Naive thymus-derived CD4-positive, alpha-beta T cell (primary cell): ENCODE results near the gene RBBP5. TPM values are rescaled to one million over a fixed set of nuclear protein-coding genes. Genes with fewer than 3 reads are reported as not detected.
A peak's percentile ranks its signal among the peaks of the same experiment; 100 is the strongest.

Experiments
- ATAC-seq: fragments of 150-1000 bp; cut with Tn5 transposase; 2 replicates; pipeline ENCODE4 v1.10.0; 2021; ENCODE audit warnings: mild to moderate bottlenecking, moderate library complexity
- CTCF ChIA-PET: fragments of 350-600 bp; sonication (Branson Sonifier 250); formaldehyde crosslinking; loops from one replicate; lab custom pipeline; 2021; ENCODE audit warnings: antibody characterized with exemption; lab: Charles Lee
- POLR2A ChIA-PET: fragments of 350-600 bp; sonication (Branson Sonifier 250); formaldehyde crosslinking; loops from one replicate; lab custom pipeline; 2021; ENCODE audit warnings: antibody characterized with exemption, inconsistent platforms; lab: Charles Lee
- DNase-seq, 9 donors: peaks; one replicate each; pipeline versions ENCODE4 v3.0.0 to v3.0.0-alpha.2; 2020 to 2022; ENCODE audit warnings: mixed read lengths in 1 of 9
- H3K27ac ChIP-seq: one replicate; pipeline ENCODE4 v1.7.0; 2013; ENCODE audit warnings: mild to moderate bottlenecking, low read depth, low read length, moderate library complexity
- H3K27me3 ChIP-seq, 2 donors: one replicate each; pipeline ENCODE4 v1.7.0; 2013; ENCODE audit warnings: low read length in 2 of 2, mild to moderate bottlenecking in 2 of 2, moderate library complexity in 2 of 2; ENCODE audit not compliant: control insufficient read depth in 2 of 2, insufficient read depth in 2 of 2
- H3K36me3 ChIP-seq, 3 experiments: 1 replicate in 2 of 3; 2 replicates in 1 of 3; pipeline ENCODE4 v1.7.0; 2013; ENCODE audit warnings: low read length in 3 of 3, mild to moderate bottlenecking in 3 of 3, moderate library complexity in 1 of 3; ENCODE audit not compliant: insufficient read depth in 3 of 3, control insufficient read depth in 2 of 3
- H3K4me1 ChIP-seq, 2 donors: one replicate each; pipeline ENCODE4 v1.7.0; 2013; ENCODE audit warnings: low read length in 2 of 2, mild to moderate bottlenecking in 2 of 2, moderate library complexity in 1 of 2; ENCODE audit not compliant: control insufficient read depth in 2 of 2, insufficient read depth in 2 of 2
- H3K4me3 ChIP-seq: 2 replicates; pipeline ENCODE4 v1.7.0; 2013; ENCODE audit warnings: mild to moderate bottlenecking, low read length
- H3K9me3 ChIP-seq, 3 experiments: 1 replicate in 2 of 3; 2 replicates in 1 of 3; pipeline ENCODE4 v1.7.0; 2013; ENCODE audit warnings: low read length in 3 of 3; ENCODE audit not compliant: control insufficient read depth in 2 of 3
- H3K27ac Mint-ChIP-seq, 9 donors: one replicate each; pipeline ENCODE4 v1.8.0; 2020 to 2022; ENCODE audit warnings: mixed read lengths in 9 of 9, mild to moderate bottlenecking in 8 of 9, moderate library complexity in 5 of 9, inconsistent platforms in 2 of 9
- H3K27me3 Mint-ChIP-seq, 5 donors: one replicate each; pipeline ENCODE4 v1.8.0; 2021 to 2022; ENCODE audit warnings: mixed read lengths in 5 of 5, mild to moderate bottlenecking in 1 of 5
- H3K36me3 Mint-ChIP-seq, 5 donors: one replicate each; pipeline ENCODE4 v1.8.0; 2020 to 2022; ENCODE audit warnings: mixed read lengths in 5 of 5, mild to moderate bottlenecking in 3 of 5, inconsistent platforms in 1 of 5
- H3K4me1 Mint-ChIP-seq, 7 donors: one replicate each; pipeline ENCODE4 v1.8.0; 2020 to 2022; ENCODE audit warnings: mixed read lengths in 7 of 7, mild to moderate bottlenecking in 3 of 7, inconsistent platforms in 1 of 7
- H3K4me3 Mint-ChIP-seq, 10 donors: one replicate each; pipeline ENCODE4 v1.8.0; 2020 to 2022; ENCODE audit warnings: mild to moderate bottlenecking in 10 of 10, mixed read lengths in 10 of 10, moderate library complexity in 6 of 10, inconsistent platforms in 2 of 10
- H3K9me3 Mint-ChIP-seq, 11 donors: one replicate each; pipeline ENCODE4 v1.8.0; 2020 to 2022; ENCODE audit warnings: mixed read lengths in 11 of 11, mild to moderate bottlenecking in 4 of 11, inconsistent platforms in 1 of 11, moderate library complexity in 1 of 11
- intact Hi-C, 2 donors: fragments of 100-400 bp; cut with micrococcal nuclease; formaldehyde crosslinking; loops; one replicate each; pipeline ENCODE4 v1.15.1; 2023
- polyA plus RNA-seq, 2 donors: library from polyadenylated mRNA; unstranded; fragments of 300-500 nt; fragmentation: Illumina TruSeq; gene quantifications; one replicate each; pipeline ENCODE4 v1.2.3, GENCODE V29; 2021
- total RNA-seq, 6 experiments: library from RNA in 5 of 6; stranded (reverse) in 5 of 6; gene quantifications; 1 replicate in 5 of 6; 2 replicates in 1 of 6; pipeline ENCODE4 v1.2.3 and lab custom pipeline; 2021 to 2026

The RBBP5 gene
- total and polyA plus RNA-seq, 7 experiments from 2014 or later, result 11.0 to 31.5 (median 21.1) TPM

DNA sequence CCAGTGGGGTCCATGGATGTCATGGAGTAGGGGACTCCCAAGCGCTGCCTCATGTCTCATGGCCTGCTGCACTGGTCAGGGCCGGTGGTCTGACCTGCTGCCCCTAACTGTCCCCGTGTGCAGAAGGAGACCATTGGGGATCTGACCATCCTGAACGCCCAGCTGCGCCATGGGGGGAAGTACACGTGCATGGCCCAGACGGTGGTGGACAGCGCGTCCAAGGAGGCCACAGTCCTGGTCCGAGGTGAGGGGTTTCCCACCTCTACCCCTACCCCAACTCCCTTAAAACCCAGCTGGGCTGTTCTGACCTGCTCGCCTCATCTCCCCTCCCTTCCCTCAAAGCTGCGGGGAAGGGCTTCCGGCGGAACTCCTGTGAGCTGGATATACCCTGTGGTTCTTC lies 56.1 kb downstream of the RBBP5 start:
- H3K9me3 Mint-ChIP-seq, result no peaks in the 10 kb centered on the region
- Histone ChIP-seq H3K27ac (no peak overlapping the region), H3K27me3 (no peaks in the 10 kb centered on the region), H3K4me1 (no peaks in the 10 kb centered on the region), H3K4me3 (no peak overlapping the region), H3K36me3 (no peaks in the 10 kb centered on the region), H3K9me3 (no peaks in the 10 kb centered on the region)
- H3K27me3 Mint-ChIP-seq, result no peaks in the 10 kb centered on the region
- H3K4me1 Mint-ChIP-seq, result peaks cover 0 to 4% (median 0%) of the 10 kb centered on the region in 7 donors
- DNase-seq (no peak), ATAC-seq (no peak)
- no peak overlapping the region for H3K4me3 Mint-ChIP-seq
- no peak overlapping the region for H3K27ac Mint-ChIP-seq
- ChIA-PET POLR2A (no interaction called here), CTCF (no interaction called here)
- H3K36me3 Mint-ChIP-seq, result no peaks in the 10 kb centered on the region
- intact Hi-C loops, result no loop called here

DNA sequence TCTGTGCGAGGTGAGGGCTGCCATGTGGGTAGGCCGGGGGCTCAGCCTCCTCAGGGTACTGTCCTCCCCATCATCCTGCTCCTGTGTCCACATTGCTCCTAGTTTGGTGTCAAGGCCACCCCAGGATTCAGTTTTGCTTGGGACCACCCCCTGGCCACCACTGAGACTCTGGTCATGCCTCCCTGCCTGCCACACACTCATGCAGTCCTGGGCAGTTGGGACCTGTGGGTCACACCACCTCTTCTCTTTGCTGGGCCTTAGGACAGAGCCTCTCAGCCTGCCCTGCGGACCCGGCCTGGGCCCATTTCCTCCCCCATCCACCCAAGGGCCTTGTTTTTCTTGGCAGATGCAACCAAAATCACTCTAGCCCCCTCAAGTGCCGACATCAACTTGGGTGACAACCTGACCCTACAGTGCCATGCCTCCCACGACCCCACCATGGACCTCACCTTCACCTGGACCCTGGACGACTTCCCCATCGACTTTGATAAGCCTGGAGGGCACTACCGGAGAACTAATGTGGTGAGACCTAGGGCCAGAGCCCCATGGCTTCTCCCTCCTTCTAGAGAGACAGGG lies 56.9 kb downstream of the RBBP5 start:
- Mint-ChIP-seq H3K27ac (no peak overlapping the region), H3K4me1 (peaks cover 0 to 4% (median 0%) of the 10 kb centered on the region in 7 donors), H3K27me3 (no peaks in the 10 kb centered on the region), H3K9me3 (no peaks in the 10 kb centered on the region), H3K4me3 (no peak overlapping the region), H3K36me3 (no peaks in the 10 kb centered on the region)
- no peaks in the 10 kb centered on the region for H3K27me3 ChIP-seq
- H3K9me3 ChIP-seq, result no peaks in the 10 kb centered on the region
- CTCF ChIA-PET, result no interaction called here
- H3K4me3 ChIP-seq, result no peak overlapping the region
- ATAC-seq (no peak), DNase-seq (no peak)
- POLR2A ChIA-PET, result no interaction called here
- H3K27ac ChIP-seq, result no peak overlapping the region
- no peaks in the 10 kb centered on the region for H3K36me3 ChIP-seq
- no peaks in the 10 kb centered on the region for H3K4me1 ChIP-seq
- intact Hi-C loops, result no loop called here

DNA sequence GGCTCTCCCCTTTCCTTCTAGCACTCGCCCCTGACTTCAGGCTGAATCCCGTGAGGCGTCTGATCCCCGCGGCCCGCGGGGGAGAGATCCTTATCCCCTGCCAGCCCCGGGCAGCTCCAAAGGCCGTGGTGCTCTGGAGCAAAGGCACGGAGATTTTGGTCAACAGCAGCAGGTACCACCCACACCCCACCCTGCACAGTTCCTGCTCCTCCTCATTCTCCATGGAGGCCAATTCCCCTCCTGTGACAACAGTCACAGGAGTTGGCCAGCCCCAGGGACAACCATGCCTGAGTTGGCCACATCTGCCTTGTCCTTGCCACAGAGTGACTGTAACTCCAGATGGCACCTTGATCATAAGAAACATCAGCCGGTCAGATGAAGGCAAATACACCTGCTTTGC lies 57.5 kb downstream of the RBBP5 start:
- H3K4me3 Mint-ChIP-seq, result no peak overlapping the region
- no peaks in the 10 kb centered on the region for H3K27me3 Mint-ChIP-seq
- H3K4me1 Mint-ChIP-seq, result peaks cover 0 to 4% (median 0%) of the 10 kb centered on the region in 7 donors
- H3K36me3 ChIP-seq, result no peaks in the 10 kb centered on the region
- no peaks in the 10 kb centered on the region for H3K4me1 ChIP-seq
- H3K36me3 Mint-ChIP-seq, result no peaks in the 10 kb centered on the region
- H3K9me3 ChIP-seq, result no peaks in the 10 kb centered on the region
- POLR2A ChIA-PET, result no interaction called here
- CTCF ChIA-PET, result interaction anchor here (0.6 to 3.3 kb wide), 2 partner anchors 88 to 939 kb away, joined by 3 to 18 read pairs; no protein-coding TSS in a partner anchor
- intact Hi-C loops, result no loop called here
- H3K27ac ChIP-seq, result no peak overlapping the region
- DNase-seq (no peak), ATAC-seq (no peak)
- no peak overlapping the region for H3K27ac Mint-ChIP-seq
- no peak overlapping the region for H3K4me3 ChIP-seq
- H3K27me3 ChIP-seq, result no peaks in the 10 kb centered on the region
- H3K9me3 Mint-ChIP-seq, result no peaks in the 10 kb centered on the region

DNA sequence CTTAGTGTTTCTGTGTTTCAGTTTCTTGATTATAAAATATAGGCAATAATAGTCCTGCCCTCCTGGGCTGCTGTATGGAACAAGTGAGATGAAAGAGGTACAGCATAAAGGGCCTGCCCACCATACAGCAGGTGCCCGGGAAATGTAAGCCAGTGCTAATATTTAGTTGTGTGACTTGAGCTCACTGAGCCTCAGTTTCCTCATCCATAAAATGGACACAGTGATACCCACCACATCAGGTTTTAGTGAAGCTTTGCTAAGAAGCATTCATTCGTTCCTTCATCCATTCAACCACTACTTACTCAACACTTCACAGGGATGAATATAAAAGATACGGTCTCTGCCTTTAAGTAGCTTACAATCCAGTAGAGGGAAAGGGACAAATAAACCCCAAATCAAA lies 58.9 kb downstream of the RBBP5 start:
- ChIA-PET POLR2A (no interaction called here), CTCF (interaction anchor here (0.6 to 3.3 kb wide), 7 partner anchors 16 to 256 kb away, joined by 3 to 18 read pairs (median 5); no protein-coding TSS in a partner anchor)
- H3K27me3 Mint-ChIP-seq, result no peaks in the 10 kb centered on the region
- H3K9me3 Mint-ChIP-seq, result no peaks in the 10 kb centered on the region
- intact Hi-C loops, result no loop called here
- no peaks in the 10 kb centered on the region for H3K36me3 ChIP-seq
- no peaks in the 10 kb centered on the region for H3K27me3 ChIP-seq
- H3K4me1 ChIP-seq, result no peaks in the 10 kb centered on the region
- H3K9me3 ChIP-seq, result no peaks in the 10 kb centered on the region
- H3K27ac ChIP-seq, result no peak overlapping the region
- peaks cover 0 to 4% (median 0%) of the 10 kb centered on the region in 7 donors for H3K4me1 Mint-ChIP-seq
- H3K4me3 ChIP-seq, result no peak overlapping the region
- no peak overlapping the region for H3K4me3 Mint-ChIP-seq
- H3K36me3 Mint-ChIP-seq, result no peaks in the 10 kb centered on the region
- H3K27ac Mint-ChIP-seq, result no peak overlapping the region
- no peak for ATAC-seq
- DNase-seq, result no peak

DNA sequence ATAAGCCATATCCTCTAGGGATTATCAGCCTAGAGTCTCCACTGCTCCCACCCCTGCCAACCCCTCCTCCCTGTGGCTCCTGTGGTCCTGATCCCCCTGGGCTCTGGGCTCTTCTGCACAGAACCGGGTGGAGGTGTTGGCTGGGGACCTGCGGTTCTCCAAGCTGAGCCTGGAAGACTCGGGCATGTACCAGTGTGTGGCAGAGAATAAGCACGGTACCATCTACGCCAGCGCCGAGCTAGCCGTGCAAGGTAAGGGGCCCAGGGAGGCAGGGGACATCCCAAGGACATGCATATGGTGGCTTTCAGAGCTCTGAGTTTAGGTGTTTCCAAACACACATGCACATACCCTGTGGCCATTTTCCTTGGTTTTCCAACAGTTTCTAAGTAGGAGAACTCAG lies 59.5 kb downstream of the RBBP5 start:
- POLR2A ChIA-PET, result no interaction called here
- no peak overlapping the region for H3K27ac Mint-ChIP-seq
- DNase-seq (no peak), ATAC-seq (no peak)
- H3K36me3 Mint-ChIP-seq, result no peaks in the 10 kb centered on the region
- H3K4me1 Mint-ChIP-seq, result peaks cover 0 to 4% (median 0%) of the 10 kb centered on the region in 7 donors
- H3K9me3 Mint-ChIP-seq, result no peaks in the 10 kb centered on the region
- Histone ChIP-seq H3K4me3 (no peak overlapping the region), H3K4me1 (no peaks in the 10 kb centered on the region), H3K27ac (no peak overlapping the region), H3K27me3 (no peaks in the 10 kb centered on the region), H3K9me3 (no peaks in the 10 kb centered on the region), H3K36me3 (no peaks in the 10 kb centered on the region)
- intact Hi-C loops, result no loop called here
- no peak overlapping the region for H3K4me3 Mint-ChIP-seq
- CTCF ChIA-PET, result interaction anchor here (0.6 to 3.3 kb wide), 6 partner anchors 23 to 92 kb away, joined by 3 to 18 read pairs (median 6); no protein-coding TSS in a partner anchor
- no peaks in the 10 kb centered on the region for H3K27me3 Mint-ChIP-seq

DNA sequence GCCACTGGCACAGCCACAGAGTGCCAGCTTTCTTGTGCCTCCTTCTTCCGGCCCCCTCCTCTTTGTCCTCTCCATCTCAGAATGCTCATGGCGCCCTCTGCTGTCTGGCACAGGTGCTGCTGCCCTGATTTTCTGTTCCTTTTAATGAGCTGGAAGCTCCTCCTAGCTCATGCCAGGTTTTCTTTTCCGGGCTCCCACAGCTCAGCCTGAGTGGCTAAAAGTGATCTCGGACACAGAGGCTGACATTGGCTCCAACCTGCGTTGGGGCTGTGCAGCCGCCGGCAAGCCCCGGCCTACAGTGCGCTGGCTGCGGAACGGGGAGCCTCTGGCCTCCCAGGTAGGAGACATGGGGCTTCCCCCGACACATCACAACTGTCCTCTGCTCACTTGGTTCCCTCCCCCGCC lies 60.1 kb downstream of the RBBP5 start:
- POLR2A ChIA-PET, result no interaction called here
- CTCF ChIA-PET, result interaction anchor here (0.6 to 3.3 kb wide), 8 partner anchors 23 to 86 kb away, joined by 3 to 18 read pairs (median 4); no protein-coding TSS in a partner anchor
- no peaks in the 10 kb centered on the region for H3K27me3 Mint-ChIP-seq

DNA sequence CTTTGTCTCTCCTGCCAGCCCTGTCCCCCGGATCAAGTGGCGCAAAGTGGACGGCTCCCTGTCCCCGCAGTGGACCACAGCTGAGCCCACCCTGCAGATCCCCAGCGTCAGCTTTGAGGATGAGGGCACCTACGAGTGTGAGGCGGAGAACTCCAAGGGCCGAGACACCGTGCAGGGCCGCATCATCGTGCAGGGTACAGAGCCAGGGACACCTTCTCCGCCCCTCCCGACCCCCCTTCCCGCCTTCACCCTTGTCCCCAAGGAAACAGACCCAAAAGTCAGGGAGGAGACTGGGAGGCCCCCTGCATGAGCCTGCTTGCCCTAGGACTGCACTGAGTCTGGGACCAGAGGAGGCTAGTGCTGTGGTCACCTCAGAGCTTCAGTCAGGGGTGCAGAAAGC lies 60.6 kb downstream of the RBBP5 start:
- Mint-ChIP-seq H3K4me3 (no peak overlapping the region), H3K4me1 (peaks cover 0 to 4% (median 0%) of the 10 kb centered on the region in 7 donors), H3K9me3 (no peaks in the 10 kb centered on the region), H3K36me3 (no peaks in the 10 kb centered on the region), H3K27ac (no peak overlapping the region), H3K27me3 (no peaks in the 10 kb centered on the region)
- no peak overlapping the region for H3K4me3 ChIP-seq
- no peak overlapping the region for H3K27ac ChIP-seq
- H3K27me3 ChIP-seq, result no peaks in the 10 kb centered on the region
- CTCF ChIA-PET, result interaction anchor here (1.0 to 3.3 kb wide), 6 partner anchors 22 to 85 kb away, joined by 3 to 18 read pairs (median 5); no protein-coding TSS in a partner anchor
- H3K9me3 ChIP-seq, result no peaks in the 10 kb centered on the region
- ATAC-seq, result no peak
- H3K4me1 ChIP-seq, result no peaks in the 10 kb centered on the region
- no peak for DNase-seq
- intact Hi-C loops, result loop anchor here (1.0 kb wide), 3 partner anchors 72 to 195 kb away; no protein-coding TSS in a partner anchor
- POLR2A ChIA-PET, result no interaction called here
- no peaks in the 10 kb centered on the region for H3K36me3 ChIP-seq

More for the DNA sequence above, 60.1 kb downstream of the RBBP5 start:
- intact Hi-C loops, result loop anchor here (1.0 kb wide), 3 partner anchors 72 to 195 kb away; no protein-coding TSS in a partner anchor
- Histone ChIP-seq H3K27ac (no peak overlapping the region), H3K27me3 (no peaks in the 10 kb centered on the region), H3K9me3 (no peaks in the 10 kb centered on the region), H3K4me3 (no peak overlapping the region), H3K4me1 (no peaks in the 10 kb centered on the region), H3K36me3 (no peaks in the 10 kb centered on the region)
- ATAC-seq, result peak; percentile 83
- Mint-ChIP-seq H3K9me3 (no peaks in the 10 kb centered on the region), H3K4me3 (no peak overlapping the region), H3K36me3 (no peaks in the 10 kb centered on the region), H3K4me1 (peaks cover 0 to 4% (median 0%) of the 10 kb centered on the region in 7 donors), H3K27ac (no peak overlapping the region)
- DNase-seq, result peak; percentile 58 to 79 (median 72)
